ENCODE data around the gene STARD8.

DNA sequence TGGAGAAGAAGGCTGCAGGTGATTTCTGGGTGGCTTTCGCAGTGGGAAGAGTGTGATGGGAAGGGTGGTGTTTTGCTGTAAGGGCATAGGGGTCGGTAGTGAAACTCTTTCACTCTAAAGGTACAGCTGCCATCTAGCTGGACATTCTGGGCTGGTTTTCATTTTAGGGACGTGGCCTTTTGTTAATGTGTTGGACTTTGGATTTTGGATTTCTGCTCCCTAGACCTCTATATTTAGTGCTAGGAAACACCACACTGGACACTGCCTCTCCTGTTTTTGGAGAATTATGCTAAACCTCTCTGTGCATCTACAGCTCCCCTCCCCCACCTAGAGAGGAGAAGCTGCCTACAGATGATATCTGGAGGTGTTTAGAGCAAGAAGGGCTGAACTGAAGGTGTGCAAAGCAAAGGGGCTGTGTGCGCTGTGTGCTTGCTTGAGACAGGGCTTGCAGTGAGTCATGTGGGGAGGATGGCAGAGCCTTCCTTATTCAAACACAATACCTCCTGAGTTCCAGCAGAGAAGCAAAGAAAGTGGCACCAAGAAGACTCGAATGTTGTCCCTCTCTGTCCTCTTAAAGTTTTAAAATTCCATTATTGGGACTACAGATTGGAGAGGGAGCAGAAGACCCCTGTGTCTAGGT, 47.9 kb downstream of the STARD8 start:
- no peak for TF ChIP-seq POLR2AphosphoS5 (IDR thresholded peaks at IDR 0.05; ENCODE audit: low read depth)
- TF ChIP-seq, protein P1, sequence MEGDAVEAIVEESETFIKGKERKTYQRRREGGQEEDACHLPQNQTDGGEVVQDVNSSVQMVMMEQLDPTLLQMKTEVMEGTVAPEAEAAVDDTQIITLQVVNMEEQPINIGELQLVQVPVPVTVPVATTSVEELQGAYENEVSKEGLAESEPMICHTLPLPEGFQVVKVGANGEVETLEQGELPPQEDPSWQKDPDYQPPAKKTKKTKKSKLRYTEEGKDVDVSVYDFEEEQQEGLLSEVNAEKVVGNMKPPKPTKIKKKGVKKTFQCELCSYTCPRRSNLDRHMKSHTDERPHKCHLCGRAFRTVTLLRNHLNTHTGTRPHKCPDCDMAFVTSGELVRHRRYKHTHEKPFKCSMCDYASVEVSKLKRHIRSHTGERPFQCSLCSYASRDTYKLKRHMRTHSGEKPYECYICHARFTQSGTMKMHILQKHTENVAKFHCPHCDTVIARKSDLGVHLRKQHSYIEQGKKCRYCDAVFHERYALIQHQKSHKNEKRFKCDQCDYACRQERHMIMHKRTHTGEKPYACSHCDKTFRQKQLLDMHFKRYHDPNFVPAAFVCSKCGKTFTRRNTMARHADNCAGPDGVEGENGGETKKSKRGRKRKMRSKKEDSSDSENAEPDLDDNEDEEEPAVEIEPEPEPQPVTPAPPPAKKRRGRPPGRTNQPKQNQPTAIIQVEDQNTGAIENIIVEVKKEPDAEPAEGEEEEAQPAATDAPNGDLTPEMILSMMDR (IDR thresholded peaks at IDR 0.05; ENCODE audit: insufficient read depth, low read length): no peak
- TF ChIP-seq, protein P2, sequence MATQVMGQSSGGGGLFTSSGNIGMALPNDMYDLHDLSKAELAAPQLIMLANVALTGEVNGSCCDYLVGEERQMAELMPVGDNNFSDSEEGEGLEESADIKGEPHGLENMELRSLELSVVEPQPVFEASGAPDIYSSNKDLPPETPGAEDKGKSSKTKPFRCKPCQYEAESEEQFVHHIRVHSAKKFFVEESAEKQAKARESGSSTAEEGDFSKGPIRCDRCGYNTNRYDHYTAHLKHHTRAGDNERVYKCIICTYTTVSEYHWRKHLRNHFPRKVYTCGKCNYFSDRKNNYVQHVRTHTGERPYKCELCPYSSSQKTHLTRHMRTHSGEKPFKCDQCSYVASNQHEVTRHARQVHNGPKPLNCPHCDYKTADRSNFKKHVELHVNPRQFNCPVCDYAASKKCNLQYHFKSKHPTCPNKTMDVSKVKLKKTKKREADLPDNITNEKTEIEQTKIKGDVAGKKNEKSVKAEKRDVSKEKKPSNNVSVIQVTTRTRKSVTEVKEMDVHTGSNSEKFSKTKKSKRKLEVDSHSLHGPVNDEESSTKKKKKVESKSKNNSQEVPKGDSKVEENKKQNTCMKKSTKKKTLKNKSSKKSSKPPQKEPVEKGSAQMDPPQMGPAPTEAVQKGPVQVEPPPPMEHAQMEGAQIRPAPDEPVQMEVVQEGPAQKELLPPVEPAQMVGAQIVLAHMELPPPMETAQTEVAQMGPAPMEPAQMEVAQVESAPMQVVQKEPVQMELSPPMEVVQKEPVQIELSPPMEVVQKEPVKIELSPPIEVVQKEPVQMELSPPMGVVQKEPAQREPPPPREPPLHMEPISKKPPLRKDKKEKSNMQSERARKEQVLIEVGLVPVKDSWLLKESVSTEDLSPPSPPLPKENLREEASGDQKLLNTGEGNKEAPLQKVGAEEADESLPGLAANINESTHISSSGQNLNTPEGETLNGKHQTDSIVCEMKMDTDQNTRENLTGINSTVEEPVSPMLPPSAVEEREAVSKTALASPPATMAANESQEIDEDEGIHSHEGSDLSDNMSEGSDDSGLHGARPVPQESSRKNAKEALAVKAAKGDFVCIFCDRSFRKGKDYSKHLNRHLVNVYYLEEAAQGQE (IDR thresholded peaks at IDR 0.05; ENCODE audit: insufficient replicate concordance, low read depth): no peak

Data from HL-60 (cell line).